A204.1 (cell line): ENCODE results near the gene FBXL16.

Source experiments
- FAIRE-seq: peaks from 2 replicates; lab custom pipeline; 2012; peaks lifted over from hg19 to GRCh38; lab: Jason Lieb, UNC

FBXL16 gene

GRCh38 chr16:734981-735881 is 29.6 kb upstream of the FBXL16 start:
- FAIRE-seq, result no peak

DNA sequence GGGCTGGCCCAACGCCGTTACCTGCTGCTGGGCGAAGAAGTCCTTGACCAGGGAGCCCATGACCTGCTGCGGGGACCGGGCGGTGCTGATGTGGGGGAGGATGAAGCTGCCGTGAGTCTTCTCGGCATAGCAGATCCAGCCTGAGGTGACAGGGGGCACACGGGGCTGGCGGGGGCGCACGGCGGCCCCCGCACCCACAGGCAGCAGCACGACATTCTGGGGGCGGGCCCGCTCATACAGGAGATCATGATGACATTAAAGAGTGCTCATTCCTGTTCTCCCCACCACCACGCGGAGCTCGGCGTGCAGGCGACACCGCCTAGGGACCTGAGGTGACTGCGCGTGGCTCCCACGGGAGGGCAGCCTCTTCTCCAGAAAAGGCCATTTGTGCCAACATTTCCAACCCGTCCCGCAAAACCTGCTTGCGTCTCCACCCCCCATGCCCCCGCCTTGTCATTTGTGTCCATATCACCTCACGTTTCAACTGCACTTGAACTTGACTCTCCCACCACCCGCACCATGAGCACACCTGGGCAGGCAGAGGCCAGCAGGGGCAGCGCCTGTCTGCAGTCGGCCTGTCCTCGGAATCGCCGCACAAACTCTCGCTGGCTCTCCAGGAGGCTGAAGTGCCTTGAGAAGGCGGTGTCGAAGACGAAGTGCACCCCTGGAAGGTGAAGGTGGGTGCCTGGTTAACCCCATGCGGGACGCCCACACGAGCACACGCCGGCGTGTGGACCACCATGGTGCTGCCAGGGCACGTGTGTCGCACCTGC is 28.8 kb upstream of the FBXL16 start:
- no peak for FAIRE-seq

DNA sequence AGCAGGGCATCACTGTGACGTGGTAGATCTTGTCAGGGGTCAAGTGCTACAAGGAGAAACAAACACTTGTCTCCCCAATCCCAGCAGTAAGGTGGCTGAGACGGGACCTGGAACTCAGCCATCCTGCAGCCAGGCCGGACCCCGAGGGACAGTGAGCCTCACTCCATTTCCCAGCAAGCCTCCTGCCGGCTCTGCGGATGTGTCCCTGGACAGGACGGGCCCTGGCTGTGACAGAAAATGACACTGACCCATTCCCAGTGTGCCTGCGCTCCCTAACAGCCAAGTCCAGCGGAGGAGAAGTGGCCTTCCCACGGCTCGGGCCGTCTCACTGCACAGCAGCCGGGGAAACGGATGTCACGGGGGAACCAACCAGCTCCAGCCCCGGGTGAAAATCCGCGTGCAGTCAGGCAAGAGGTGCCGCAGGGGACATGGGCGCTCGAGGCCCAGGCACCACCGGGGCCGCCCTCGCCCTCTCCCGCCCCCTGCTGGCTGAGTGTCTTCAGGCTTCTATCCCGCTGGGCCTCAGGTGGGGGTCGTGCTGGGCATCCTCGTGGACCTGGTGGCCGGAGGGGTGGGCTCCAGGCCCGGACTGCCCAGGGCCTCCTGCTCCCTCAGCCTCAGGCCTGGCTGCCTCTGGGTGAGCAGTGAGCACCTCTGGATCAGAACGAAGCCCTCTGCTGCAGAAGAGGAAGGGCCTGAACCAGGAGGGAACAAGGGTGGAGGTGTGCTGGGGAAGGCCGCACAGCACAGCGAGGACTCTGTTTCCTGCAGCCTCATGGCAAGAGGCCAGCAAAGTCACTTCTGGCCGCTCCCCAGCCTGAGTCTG is 28.0 kb upstream of the FBXL16 start:
- FAIRE-seq, result no peak

- FAIRE-seq, result no peak
These were observed 27.3 kb upstream of the FBXL16 start for GRCh38 chr16:732936-733335.

DNA sequence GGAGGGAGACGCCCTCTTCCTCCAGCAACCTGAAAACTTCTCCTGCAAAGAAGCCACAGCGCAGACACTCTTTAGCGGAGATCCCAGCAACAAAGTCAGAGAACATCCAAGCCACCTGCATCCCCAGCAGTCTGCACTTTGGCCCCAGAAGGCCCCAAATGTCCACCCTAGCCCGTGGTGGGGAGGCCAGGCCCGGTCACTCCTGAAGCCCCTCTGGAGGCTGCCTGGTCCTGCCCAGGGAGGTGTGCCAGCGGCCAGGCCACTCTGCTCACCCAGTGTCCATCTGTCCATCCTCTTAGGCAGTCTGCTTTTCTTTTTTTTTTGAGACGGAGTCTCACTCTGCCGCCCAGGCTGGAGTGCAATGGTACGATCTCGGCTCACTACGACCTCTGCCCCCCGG is 26.7 kb upstream of the FBXL16 start:
- no peak for FAIRE-seq

DNA sequence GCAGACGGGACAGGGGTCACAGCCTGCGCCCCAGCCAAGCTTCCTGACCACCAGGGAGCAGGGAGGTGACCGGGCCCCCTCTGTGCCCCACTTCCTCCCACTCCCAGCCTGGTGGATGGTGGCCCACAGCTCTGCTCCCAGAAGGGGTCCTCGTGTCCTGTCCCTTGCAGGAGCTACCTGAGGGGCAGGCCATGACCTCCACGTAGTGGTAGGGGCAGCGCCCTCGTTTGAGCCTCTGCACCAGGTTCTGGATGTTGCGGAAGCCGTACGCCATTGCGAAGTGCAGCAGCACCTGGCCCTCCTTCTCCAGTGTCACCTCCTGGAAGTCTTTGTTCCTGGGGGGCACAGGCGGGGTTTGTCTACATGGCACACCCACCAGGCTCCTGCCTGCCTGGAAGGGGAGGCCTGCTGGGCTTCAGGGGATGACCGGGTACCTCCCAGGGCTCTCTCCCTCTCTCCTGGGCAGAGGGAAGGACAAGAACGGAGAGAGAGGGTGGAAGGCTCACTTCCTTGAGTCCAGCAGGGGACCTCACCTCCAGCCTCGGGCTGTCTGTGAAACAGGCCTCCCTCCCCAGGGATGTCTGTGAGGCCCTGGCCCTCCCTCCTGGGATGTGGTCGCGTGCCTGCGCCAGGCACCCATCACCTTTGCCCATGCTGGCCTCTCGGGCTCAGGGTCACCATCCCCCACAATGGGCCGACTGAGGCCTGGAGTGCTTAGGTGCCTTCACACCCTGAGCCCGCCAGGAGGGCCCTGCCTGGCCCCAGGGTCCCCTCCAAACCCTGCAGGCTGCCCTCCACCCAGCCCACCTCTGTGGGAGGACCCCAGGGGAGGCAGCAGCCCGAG is 25.3 kb upstream of the FBXL16 start:
- no peak for FAIRE-seq

- FAIRE-seq, result no peak
These were observed 24.4 kb upstream of the FBXL16 start for GRCh38 chr16:729768-730665.

DNA sequence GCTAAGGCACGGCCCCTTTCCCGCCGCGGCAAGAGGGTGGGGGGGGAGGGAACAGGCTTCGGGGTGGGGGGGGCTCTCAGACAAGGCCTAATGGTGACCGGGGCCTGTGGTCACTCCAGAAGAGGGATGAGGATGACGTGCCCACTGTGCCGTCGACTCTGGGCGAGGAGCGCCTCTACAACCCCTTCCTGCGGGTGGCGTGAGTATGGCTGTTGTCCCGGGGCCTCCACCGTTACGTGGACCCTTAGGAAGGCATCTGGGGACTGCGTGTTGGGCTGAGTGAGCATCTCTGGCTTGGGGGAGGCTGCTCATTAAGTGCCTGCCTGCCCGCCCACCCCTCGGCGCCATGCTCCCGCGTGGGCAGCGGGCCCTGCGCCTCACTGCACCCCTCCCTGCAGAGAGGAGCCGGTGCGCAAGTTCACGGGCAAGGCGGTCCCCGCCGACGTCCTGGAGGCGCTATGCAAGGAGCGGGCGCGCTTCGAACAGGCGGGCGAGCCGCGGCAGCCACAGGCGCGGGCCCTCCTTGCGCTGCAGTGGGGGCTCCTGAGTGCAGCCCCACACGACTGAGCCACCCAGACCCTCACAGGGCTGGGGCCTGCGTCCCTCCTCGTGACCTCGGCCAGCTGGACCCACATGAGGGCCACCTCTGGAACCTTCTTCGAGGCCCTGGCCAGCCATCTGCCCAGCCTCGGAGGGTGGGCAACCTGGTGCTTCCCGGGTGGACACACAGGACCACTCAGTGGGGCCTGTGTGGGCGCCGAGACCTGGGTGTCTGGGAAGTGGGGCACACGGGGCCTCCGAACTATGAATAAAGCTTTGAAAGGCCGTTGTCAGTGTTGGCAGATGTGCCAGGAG is 23.5 kb upstream of the FBXL16 start:
- no peak for FAIRE-seq

- no peak for FAIRE-seq
These were observed 22.7 kb upstream of the FBXL16 start for GRCh38 chr16:728131-728889.

DNA sequence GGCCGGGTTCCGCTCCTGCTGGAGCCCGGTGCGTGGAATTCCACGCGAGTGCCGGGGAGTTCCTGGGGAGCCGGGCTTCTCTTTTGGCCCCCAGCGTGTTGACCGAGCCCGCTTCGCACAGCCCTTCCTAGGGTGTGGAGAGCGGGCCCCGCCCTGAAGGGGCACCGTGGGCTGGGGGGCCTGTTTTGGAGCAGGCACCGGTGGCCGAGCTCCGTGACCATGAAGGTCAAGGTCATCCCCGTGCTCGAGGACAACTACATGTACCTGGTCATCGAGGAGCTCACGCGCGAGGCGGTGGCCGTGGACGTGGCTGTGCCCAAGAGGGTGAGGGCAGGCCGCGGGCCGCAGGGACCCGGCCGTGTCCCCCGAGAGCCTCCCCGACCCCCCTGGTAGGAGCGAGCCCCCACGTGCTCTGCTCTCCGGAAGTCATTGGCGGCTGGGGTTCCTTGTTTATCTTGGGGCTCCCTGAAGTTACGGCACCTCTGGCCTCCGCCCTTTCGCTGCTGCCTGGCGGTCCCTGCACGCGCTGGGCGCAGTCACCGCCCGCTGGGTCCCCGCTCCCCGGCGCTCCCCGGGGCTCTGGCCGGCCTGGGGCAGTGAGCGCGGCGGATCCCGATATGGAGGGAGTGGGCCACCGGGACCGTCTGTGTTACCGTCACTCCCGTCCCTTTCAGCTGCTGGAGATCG is 21.8 kb upstream of the FBXL16 start:
- no peak for FAIRE-seq

- FAIRE-seq, result no peak
These were observed 21.1 kb upstream of the FBXL16 start, which contains the start of the genes CCDC78 and HAGHL for GRCh38 chr16:726438-727290. TSS of gene CCDC78 (minus strand) at chr16:726443. CDS start at chr16:726367, 76 bp downstream. TSS of gene HAGHL (plus strand) at chr16:727106. CDS start at chr16:727510, 404 bp downstream.

DNA sequence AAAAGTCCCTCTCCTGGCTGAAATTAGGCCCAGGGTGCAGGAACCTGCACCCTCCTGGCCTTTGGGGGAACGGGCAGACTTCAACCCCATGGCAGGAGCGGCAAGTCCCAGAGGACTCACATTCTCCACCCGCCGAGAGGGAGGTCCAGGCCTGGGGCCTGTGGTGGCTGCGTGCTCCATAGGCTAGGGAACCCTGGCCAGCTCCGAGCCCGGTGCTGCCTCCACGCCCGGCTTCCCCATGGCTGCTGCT is 20.5 kb upstream of the FBXL16 start:
- FAIRE-seq, result no peak

GRCh38 chr16:725463-726187 is 20.0 kb upstream of the FBXL16 start:
- no peak for FAIRE-seq

DNA sequence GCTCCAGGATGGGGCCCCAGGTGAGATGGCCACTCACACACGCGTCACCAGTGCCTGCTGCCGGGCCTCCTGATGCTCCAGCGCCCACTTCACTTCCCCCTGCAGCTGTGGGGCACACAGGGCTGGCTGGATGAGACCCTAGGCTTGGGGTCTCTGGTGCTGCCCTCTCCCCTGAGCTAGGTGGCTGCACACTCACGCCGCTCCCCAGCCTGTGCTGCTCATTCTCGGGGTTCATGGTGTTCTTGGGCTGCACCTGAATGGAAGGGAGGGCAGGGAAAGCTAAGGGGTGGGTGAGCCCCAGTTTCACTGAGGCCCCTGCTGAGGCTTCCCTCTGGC is 19.4 kb upstream of the FBXL16 start:
- no peak for FAIRE-seq

DNA sequence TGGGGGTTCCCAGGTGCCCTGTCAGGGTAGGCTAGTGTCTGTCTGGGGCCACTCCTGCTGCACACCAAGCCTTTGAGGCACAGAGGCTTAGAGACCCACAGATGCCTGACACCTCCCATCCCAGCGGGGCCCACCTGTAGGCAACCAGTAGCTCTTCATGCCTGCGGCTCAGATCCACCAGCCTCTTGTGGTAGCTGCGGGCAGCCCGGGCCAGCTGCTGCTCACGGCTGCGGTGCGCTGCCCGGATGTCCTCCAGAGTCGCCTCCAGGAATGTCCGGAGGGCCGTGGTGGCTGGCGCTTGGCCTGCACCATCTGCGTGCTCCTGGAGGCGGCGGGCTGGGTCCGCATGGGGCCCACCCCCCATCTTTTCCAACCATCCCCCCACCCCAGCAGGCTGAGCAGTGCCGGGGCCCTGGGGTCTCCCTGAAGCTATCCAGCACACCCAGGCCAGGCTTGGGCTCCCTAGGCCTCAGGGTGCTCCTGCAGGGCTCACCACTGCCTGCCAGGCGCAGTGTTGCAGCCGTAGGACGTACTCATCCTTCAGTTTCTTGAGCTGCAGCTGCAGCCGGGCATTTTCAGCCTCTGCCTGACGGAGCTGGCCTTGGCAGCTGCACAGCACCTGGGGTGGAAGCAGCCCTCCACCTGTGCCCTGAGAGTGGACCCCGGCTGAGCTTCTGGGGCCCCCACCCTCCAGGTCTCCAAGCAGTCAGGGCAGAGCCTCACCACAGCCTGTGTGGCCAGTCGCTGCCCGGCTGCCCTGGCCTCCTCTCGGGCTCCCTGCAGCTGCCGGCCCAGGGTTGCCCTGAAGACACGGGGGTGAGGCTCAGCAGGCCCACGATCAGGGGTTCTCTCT is 18.8 kb upstream of the FBXL16 start:
- no peak for FAIRE-seq

DNA sequence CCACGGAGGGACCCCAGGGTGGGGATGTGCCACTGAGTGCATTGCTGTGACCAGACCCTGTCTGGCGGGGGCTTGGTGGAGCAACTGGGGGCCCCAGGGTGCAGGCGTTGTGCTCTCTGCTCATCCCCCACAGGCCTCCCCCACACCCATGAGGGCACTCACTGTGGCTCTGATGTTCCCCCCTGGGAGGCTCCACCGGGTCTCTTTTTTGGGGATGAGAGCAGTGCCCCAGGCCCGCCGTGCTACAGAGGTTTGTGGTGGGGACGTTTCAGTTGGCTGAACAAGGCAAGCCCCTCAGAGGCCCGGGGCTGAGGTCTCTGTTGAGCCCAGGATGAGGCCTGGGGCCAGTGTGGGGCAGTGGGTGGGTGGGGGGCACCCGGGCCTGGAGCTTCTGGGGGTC is 18.1 kb upstream of the FBXL16 start:
- no peak for FAIRE-seq
